Loucy (cell line): ENCODE data around the gene KCNJ6.

Source experiments
- EZH2phosphoT487 ChIP-seq: fragments of 200-600 bp; IDR thresholded peaks from 2 replicates; pipeline ENCODE4 v1.6.1; 2018; ENCODE audit warnings: antibody characterized with exemption, mild to moderate bottlenecking, moderate library complexity, borderline replicate concordance
- TF ChIP-seq, protein P1 (sequence below): fragments of 200-600 bp; sonication (generic); conservative IDR thresholded peaks from 2 replicates; pipeline ENCODE4 v1.5.1; 2014; ENCODE audit warnings: mild to moderate bottlenecking, antibody characterized with exemption, low read length

DNA sequence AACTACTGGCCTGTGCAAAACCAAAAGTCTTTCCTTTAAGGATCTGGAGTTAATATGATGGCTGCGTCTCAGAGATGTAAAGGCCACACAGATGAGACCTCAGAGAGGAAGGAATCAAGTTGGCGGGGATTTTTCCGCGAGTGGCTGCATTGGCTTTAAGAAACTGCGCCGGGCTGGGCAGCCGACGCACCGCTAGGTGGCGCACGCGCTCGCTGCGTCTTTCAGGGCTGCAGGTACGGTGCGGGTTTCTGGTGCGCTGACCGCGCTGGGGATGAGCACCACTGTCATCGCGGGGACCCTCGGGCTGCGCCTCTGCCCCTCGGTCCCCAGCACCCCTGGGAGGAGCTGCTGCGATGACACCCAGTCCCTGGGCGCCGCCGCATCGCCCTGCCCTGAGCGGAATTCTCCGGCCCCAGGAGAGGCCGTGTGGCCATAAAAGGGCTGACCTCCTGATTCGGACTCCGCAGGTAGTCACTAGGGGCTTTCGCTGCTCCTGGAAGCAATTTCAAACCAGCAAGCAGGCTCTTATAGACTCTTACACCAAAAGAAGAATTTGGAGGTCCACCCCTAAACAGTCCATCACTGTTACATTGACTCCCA lies 241.0 kb downstream of the KCNJ6 start:
- TF ChIP-seq, protein P1, sequence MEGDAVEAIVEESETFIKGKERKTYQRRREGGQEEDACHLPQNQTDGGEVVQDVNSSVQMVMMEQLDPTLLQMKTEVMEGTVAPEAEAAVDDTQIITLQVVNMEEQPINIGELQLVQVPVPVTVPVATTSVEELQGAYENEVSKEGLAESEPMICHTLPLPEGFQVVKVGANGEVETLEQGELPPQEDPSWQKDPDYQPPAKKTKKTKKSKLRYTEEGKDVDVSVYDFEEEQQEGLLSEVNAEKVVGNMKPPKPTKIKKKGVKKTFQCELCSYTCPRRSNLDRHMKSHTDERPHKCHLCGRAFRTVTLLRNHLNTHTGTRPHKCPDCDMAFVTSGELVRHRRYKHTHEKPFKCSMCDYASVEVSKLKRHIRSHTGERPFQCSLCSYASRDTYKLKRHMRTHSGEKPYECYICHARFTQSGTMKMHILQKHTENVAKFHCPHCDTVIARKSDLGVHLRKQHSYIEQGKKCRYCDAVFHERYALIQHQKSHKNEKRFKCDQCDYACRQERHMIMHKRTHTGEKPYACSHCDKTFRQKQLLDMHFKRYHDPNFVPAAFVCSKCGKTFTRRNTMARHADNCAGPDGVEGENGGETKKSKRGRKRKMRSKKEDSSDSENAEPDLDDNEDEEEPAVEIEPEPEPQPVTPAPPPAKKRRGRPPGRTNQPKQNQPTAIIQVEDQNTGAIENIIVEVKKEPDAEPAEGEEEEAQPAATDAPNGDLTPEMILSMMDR: peak; percentile 64
- TF ChIP-seq EZH2phosphoT487: no peak
